ENCODE measurements around the gene NOXA1.
"Not testable (repeated sequence)": the region's sequence is repeated elsewhere in the genome, so short reads cannot be mapped to it uniquely, and the experiment has no call there.

Gene NOXA1, protein sequence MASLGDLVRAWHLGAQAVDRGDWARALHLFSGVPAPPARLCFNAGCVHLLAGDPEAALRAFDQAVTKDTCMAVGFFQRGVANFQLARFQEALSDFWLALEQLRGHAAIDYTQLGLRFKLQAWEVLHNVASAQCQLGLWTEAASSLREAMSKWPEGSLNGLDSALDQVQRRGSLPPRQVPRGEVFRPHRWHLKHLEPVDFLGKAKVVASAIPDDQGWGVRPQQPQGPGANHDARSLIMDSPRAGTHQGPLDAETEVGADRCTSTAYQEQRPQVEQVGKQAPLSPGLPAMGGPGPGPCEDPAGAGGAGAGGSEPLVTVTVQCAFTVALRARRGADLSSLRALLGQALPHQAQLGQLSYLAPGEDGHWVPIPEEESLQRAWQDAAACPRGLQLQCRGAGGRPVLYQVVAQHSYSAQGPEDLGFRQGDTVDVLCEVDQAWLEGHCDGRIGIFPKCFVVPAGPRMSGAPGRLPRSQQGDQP

DNA sequence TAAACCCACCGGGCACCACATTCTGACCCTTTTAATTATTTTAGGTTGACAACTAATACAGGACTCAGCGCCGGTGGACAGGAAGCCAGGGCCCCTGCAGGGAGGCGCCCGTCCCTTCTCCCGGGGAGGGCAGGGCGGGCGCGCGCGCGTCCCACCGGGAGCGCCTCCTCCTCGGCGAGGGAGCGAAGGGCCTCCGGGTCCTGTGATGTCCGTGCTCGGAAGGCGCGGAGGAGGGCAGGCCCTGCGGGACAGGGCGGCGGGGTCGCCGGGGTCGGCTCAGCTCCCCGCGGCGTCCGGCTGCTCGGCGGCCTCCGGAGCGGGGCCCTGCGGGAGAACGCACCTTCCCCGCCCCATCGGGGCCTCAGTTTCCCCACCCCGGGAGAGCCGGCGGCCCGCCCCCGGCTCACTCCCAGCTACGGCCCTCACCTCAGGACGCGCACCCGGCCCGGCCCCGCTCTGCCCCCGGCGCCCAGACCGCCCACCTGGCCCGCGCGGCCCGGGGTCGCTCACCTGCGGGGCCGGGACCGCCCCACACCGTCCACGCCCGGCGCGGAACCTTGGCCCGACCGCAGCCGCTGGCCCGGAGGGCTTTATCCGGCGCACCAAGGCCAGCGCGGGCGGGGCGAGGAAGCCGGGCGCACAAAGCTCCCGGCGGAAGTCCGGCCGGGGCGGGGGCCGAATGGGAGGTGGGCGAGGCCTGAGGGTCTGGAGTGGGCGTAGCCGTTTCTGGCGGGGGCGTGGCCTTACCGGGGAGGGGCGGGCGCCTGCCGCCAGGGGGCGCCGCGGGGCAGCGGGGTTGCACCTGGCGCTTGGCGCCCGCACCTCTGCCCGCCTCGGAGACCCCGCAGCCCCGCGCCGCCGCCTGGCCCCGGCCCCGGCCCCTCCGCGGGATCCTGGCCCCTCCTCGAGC, at the start of gene NOXA1, which contains the start of gene EXD3:
Gene NOXA1 (plus strand): TSS at position 790 of the 910 bp plus-strand sequence. CDS start 137 bp downstream, outside the sequence.
Gene EXD3 (minus strand): TSS at position 559 of the 910 bp plus-strand sequence. CDS start 27,805 bp downstream, outside the sequence.
- DNase-seq (ENCODE audit: low spot score): peak; percentile 85

DNA sequence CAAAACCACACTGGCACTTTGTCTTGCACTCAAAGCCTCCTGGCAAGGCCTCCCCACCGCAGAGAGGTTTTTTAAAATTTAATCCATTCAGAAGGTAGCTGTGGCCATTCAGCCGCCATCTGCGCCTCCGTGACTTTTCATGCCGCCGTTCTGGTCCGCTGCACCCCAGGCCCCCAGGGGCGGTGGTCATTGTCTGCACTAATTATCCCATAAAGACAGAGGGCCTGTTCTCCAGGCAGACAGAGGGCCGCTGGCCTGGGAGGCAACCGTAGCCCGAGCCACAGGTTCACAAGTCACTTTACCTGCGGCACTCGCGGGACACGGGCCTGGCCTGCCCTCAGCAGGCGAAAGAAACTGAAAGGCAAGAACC, 49.6 kb upstream of the NOXA1 start:
- no peak for DNase-seq (ENCODE audit: low spot score)

DNA sequence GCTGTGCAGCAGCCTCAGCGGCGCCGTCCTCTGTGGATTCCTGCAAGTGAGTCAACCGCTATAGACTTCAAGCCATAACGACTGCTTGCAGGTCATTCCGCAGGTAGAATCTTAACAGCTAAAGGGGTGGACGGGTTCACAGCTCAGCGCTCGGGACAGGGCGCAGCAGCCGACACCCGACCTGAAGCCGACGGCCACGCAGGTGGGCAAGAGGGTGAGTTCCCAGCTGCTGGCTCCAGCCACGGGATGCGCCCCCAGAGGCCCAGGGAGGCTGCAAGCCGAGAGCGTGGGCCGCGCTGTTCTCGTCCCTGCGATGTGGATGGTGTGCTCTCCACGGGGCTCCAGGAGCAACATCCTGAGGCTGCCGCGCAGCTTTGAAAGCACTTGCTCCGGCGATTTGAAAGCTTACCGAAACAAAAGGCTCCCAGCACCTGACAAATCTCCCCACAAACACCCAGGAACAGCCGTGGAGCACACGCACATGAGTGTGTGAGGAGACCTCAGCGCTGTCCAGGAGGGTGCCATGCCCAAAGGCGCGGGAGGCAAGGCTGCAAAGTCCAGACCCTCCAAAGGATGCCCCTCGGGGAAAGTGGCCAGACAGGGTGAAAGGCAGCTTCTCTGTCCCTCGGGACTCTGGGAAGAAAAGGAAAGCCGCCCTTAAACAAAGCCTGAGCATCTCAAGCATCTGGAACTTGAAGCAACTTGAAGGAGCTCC, 48.9 kb upstream of the NOXA1 start:
- no peak for DNase-seq (ENCODE audit: low spot score)

DNA sequence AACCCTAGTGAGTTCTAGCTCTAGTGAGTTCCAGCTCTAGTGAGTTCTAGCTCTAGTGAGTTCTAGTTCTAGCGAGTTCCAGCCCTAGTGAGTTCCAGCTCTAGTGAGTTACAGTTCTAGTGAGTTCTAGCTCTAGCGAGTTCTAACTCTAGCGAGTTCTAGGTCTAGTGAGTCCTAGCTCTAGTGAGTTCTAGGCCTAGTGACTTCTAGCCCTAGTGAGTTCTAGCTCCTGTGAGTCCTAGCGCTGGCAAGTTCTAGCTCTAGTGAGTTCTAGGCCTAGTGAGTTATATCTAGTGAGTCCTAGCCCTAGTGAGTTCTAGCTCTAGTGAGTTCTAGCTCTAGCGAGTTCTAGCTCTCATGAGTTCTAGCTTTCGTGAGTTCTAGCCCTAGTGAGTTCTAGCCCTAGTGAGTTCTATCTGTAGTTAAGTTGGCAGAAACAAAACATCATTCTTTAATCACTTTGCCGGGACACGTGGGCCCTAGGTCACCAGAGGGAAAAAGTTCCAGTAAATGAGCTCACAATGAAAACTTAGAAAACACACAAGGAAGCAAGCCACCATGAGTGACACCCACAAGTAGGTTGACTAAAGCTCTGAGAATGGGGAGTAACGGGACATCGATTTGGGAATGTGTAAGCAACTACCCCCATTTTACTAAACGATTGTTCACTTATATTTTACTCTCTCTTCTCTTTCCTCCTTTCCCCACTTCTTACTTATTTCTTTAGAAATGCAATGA, 47.7 kb upstream of the NOXA1 start:
- no peak for DNase-seq (ENCODE audit: low spot score)

DNA sequence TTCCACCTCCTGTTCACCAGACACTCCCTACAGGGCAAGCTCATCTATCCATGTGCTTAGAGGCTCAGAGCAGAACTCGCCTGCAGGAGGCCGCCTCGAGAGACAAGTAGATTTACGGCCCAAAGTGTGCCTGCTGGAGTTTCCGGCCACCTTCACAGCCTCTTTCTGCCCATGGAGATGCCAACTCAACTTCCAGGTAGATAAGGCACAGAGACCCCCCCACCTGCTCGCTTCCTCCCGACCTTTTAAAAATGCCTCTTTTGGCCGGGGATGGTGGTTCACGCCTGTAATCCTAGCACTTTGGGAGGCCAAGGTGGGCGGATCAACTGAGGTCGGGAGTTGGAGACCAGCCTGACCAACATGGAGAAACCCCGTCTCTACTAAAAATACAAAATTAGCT, 46.8 kb upstream of the NOXA1 start:
- no peak for DNase-seq (ENCODE audit: low spot score)

DNA sequence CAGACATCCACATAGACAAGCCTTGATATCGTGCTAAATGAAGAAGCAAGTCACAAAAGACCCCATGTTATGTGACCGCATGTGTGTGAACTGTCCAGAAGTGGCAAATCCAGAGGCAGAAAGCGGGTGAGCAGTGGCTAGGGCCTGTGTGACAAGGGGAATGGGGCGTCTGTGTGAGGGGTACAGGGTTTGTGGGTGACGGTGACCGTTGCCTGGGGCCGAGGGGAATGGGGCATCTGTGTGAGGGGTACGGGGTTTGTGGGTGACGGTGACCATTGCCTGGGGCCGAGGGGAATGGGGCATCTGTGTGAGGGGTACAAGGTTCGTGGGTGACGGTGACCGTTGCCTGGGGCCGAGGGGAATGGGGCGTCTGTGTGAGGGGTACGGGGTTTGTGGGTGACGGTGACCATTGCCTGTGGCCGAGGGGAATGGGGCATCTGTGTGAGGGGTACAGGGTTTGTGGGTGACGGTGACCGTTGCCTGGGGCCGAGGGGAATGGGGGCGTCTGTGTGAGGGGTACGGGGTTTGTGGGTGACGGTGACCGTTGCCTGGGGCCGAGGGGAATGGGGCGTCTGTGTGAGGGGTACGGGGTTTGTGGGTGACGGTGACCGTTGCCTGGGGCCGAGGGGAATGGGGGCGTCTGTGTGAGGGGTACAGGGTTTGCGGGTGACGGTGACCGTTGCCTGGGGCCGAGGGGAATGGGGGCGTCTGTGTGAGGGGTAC, 44.3 kb upstream of the NOXA1 start:
- DNase-seq (ENCODE audit: low spot score): not testable (repeated sequence)

DNA sequence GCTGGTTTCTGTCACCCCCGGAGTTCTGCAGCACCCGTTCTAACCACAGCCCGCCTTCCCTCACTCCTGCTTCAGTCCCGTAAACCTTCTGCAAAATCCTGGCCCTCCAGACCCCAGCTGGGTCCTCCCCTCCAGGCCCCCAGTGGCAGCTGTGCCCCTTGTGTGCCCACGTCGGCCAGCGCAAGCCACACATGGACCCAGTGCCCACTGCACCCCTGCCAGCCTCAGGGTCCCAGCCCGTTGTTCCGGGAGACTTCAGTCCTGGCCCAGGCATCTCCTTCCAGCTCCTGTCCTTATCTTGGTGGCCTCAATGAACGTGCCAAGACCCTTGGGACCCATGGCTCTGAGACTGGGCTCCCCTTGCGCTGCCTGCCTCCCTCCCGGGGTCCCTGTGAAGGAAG, 43.4 kb upstream of the NOXA1 start:
- DNase-seq (ENCODE audit: low spot score): no peak

DNA sequence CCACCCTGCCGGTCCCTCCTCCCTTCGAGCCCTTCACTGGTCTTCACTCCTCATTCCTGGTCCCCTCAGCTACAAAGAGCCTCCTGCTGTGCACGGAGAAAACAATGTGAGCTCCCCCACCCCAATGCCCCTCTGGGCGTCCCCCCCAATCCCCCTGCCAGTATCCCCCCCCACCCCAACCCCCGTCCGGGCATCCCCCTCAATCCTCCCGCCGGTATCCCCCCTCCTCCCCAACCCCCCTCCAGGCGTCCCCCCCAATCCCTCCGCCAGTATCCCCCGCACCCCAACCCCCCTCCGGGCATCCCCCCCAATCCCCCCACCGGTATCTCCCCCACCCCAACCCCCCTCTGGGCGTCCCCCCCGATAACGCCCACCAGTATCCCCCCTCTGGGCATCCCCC, 43.0 kb upstream of the NOXA1 start:
- DNase-seq (ENCODE audit: low spot score): no peak

DNA sequence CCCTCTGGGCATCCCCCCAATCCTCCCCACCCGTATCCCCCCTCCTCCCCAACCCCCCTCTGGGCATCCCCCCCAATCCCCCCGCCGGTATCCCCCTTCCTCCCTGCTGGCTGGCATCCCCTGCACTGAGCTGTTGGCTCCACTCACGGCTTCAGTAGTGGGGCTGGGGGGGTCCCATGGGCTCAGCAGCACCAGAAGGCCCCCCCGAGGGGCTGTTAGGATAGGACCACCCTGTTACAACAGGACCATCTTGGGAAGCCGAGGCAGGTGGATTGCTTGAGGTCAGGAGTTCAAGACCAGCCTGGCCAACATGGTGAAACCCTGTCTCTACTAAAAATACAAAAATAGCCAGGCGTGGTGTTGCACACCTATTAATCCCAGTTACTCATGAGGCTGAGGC, 42.6 kb upstream of the NOXA1 start:
- DNase-seq (ENCODE audit: low spot score): no peak

DNA sequence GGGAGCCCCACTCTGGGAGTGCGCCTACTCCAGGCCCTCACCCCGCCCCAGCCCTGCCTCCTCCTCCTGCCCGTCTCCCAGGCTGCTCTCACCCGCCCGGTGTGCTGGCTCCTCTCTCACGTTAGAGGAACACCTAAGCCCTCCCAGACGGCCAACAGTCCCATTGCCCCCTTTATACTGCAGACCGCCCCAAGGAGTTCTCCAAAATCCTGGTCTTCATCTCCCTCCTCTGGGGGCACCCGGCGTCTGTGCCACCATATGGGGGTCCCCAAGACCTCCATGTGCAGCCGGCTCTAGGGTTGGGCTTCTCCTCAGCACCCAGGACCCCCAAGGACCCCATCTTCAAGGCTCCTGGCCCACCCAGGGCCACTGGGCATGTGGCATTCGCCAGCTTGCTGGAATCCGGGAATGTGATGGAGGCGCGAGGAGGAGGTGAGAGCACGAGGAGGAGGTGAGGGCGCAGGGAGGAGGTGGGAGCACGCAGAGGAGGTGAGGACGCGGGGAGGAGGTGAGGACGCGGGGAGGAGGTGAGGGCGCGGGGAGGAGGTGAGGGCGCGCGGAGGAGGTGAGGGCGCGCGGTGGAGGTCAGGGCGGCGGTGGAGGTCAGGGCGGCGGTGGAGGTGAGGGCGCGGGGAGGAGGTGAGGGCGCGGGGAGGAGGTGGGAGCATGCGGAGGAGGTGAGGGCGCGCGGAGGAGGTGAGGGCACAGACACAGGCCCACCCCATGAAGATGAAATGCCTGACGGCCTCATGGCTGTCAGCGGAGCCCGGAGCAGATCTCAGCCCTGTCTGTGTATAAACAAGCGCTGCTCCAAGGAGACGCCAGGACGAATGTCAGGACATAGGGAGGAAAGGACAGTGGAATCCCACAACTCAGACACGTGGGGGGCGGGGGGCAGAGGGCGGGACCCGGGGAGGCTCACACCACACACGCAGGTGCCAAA, 41.4 kb upstream of the NOXA1 start:
- no peak for DNase-seq (ENCODE audit: low spot score)

DNA sequence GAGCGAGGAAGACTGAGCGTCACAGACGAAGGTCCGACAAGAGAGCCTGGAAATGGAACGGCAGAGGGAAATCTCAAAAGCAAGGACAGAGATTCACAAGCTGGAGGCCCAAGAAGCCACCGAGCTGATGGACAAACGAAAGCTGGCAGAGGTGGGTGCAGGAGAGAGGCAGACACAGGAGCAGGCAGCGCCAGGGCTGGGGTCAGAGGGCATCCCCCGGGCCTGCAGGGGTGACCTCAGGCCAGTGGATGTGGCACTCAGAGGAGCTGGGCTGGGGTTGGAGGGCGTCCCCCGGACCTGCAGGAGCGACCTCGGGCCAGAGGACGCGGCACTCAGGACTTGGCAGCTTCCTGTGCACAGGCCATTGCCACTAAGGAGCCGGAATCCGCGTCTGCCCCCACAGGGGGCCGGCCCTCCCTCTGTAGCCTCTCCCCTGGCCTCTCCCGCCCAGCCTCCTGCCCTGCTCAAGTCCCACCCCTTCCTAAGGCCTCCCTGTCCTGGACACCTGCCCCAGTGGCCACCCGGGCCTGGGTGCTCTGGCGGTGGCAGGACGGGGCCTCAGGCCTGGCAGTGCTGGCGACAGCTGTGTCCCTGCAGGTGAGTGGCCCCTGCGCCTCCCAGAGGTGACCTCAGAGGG, 40.6 kb upstream of the NOXA1 start:
- no peak for DNase-seq (ENCODE audit: low spot score)

DNA sequence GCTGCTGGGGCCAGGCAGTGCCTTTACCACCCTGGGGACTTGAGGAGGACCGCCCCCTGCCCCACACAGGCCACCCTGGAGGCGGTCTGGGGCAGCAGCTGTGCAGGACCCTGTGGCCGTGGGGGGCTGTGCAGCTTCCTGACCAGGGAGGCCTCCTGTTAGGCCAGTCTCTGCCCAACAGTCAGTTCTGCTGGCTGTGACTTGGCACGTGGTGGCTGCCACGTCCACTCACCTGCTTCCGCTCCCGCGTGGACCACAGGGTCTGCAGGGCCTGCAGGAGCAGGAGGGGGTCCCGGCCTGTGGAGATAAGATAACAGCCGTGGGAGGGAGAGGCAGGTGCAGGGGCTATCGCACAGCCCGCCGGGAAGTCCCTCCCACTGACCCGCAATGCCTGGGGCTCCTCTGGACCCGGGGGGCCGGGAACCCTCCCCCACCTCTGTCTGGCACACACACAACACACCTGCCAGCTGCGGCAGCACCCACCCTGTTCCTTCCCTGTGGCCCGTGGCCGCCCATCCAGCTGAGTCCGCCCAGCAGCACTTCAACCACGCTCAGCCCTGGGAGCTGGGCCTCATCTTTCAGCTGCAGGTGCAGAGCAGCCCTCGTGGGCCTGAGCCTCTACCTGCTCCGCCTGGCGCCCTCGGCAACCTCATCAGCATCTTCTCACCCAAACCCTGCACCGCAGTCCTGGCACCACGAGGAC, 40.0 kb upstream of the NOXA1 start:
- no peak for DNase-seq (ENCODE audit: low spot score)

DNA sequence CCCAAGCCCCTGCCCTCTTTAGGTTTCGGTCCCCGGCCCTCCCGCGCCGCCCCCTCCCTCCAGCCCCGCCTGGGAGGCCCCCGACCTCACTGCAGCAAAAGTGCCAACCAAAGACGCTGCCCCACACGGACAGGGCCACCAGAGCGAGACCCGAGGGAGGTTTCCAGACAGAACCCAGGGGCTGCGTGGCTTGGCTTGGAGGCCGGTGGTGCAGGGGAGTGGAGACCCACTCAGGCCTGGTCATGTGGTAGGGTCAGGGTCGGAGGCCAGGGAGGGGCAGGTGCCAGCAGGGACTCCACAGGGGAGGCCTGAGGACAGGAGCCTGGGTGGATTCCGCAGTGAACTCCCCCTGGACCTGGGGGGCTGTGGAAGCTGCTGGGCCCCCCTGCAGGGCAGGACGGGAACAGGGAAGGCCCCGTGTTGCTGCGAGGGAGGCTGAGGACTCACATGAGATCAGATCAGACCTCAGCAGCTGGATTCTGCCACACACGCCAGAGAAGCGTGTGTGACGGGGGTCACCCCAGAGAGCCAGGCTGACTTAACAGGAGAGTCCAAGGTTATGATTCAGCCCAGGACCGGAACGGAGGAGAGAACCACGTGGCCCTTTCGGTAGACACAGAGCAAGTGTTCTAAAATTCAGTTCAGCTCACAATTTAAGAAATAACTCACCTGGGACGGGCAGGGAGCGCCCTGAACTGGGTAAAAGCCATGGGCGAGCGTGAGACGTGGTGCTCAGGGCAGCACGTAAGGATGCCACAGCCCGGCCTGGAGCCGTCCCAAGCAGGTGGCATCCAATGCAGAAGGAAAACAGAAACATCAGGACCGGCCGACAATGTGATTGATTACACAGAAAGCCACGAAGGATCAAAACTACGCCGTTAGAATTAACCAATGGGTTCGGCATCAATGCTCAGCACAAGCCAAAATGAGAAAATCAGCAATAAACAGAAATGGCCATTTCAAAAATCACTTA, 39.1 kb upstream of the NOXA1 start:
- DNase-seq (ENCODE audit: low spot score): no peak

DNA sequence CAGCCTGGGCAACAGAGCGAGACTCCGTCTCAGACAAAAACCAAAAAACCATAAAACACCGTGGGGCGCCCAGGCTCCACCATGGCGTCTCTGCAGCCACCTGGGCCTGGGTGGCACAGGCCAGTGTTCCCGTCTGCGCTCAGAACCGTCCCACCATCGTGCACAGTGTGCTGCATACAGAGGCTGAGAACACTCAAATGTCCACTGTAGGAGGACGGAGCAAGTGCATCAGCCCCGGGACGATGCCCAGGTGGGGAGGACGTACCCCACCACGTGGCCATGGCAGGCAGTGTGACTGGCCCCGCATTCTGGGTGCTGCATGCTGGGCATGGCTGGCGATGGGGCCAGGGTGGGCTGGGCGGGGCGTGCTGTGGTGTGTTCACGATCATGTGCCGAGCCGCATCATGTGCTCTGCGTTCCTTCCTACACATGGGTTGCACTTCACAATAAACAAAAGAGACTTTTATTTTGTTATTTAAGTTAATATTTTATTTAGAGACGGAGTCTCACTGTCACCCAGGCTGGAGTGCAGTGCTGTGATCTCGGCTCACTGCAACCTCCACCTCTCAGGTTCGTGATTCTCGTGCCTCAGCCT, 38.0 kb upstream of the NOXA1 start:
- DNase-seq (ENCODE audit: low spot score): no peak

DNA sequence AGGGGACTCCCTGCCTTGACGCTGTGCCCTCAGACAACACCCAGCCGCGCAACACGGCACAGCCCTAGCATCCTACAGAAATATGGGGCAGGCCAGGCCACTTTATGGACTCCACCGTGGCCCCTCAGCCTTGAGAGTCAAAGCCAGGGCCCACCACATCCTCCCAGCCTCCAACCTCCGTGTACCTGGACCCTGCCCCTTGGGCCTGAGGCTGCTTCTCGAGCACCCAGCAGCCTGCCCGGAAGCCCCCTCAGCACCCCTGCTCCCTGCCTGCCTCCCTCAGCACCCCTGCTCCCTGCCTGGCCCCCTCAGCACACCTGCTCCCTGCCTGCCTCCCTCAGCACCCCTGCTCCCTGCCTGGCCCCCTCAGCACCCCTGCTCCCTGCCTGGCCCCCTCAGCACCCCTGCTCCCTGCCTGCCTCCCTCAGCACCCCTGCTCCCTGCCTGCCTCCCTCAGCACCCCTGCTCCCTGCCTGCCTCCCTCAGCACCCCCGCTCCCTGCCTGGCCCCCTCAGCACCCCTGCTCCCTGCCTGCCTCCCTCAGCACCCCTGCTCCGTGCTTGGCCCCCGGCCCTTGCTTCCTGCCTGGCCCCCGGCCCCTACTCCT, 36.6 kb upstream of the NOXA1 start:
- not testable (repeated sequence) for DNase-seq (ENCODE audit: low spot score)

DNA sequence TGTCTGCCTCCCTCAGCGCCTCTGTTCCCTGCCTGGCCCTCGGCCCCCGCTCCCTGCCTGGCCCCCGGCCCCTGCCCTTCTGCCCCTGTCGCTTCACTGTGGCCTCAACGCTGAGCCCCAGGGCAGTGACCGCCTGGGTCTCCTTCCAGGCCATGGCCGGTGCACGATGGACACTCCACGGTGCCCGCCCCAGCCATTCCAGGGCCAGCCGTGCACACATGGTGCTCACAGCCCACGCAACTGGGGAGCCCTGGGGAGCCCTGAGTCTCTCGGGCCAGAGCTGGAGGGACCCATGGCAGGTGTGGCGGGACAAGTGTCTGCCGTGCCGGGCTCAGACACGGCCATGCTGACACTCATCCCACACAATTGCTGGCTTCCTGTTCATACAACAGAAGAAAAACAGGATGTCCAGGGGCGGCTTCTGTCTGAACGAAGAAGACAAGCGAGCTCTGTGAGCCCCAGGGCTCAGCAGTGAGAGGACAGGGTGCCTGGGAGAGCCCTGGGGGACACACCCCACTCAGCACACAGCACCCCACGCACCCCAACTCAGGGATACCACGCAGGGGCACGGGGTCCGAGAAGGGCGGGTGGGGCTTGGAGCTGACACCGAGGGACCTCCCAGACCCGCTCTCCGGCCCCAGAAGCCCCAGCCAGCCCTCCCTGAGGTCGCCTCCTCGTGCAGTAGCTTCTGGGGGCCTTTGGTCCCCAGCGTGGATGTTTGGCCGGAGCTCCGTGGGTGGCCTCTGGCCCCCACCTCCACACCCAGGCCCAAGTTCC, 35.9 kb upstream of the NOXA1 start:
- DNase-seq (ENCODE audit: low spot score): no peak
